ENCODE measurements around the gene SYNRG. TPM values are rescaled to one million over a fixed set of nuclear protein-coding genes. Genes with fewer than 3 reads are reported as not detected.

Gene SYNRG
- total and polyA plus RNA-seq, 12 donors: 2.9 to 57.6 (median 40.4) TPM

GRCh38 chr17:37478187-37478586 is 131.0 kb downstream of the SYNRG start:
- H3K4me3 ChIP-seq: no peak overlapping the region
- peak; percentile 42 to 74 (median 58) for ATAC-seq
- peak; percentile 36 to 42 for DNase-seq
- no peaks in the 10 kb centered on the region for H3K27me3 ChIP-seq
- intact Hi-C loops (cut with DNase I): no loop called here
- H3K27ac ChIP-seq: peak overlapping the region in 4 of 10 donors; percentile 32 to 81 (median 42)
- H3K4me1 ChIP-seq: peaks cover 4 to 36% (median 21%) of the 10 kb centered on the region in 9 donors
- WGBS, 2 donors: 35 to 51% methylated on average over 2 of the region's 2 CpGs
- H3K9me3 ChIP-seq: no peaks in the 10 kb centered on the region
- TF ChIP-seq CTCF (IDR thresholded peaks at IDR 0.05): no peak
- H3K36me3 ChIP-seq: peaks cover 0 to 74% (median 25%) of the 10 kb centered on the region in 9 donors

- ATAC-seq: peak; percentile 60 to 89 (median 74)
Observed at GRCh38 chr17:37476431-37477120, 132.6 kb downstream of the SYNRG start.

GRCh38 chr17:37475731-37476420 is 133.3 kb downstream of the SYNRG start:
- H3K36me3 ChIP-seq: peaks cover 0 to 97% (median 34%) of the 10 kb centered on the region in 9 donors

More at GRCh38 chr17:37476431-37477120, 132.6 kb downstream of the SYNRG start:
- no peak for TF ChIP-seq CTCF (IDR thresholded peaks at IDR 0.05)
- Histone ChIP-seq H3K9me3 (no peaks in the 10 kb centered on the region), H3K4me3 (no peak overlapping the region), H3K4me1 (peaks cover 0 to 31% (median 18%) of the 10 kb centered on the region in 9 donors), H3K27me3 (no peaks in the 10 kb centered on the region), H3K36me3 (peaks cover 0 to 90% (median 34%) of the 10 kb centered on the region in 9 donors), H3K27ac (peak overlapping the region in 9 of 10 donors; percentile 1 to 81 (median 53))
- DNase-seq: peak; percentile 29 to 30
- intact Hi-C loops (cut with DNase I): no loop called here
- WGBS, 2 donors: 51 to 56% methylated on average over 4 of the region's 4 CpGs

More at GRCh38 chr17:37475731-37476420, 133.3 kb downstream of the SYNRG start:
- peaks cover 0 to 31% (median 18%) of the 10 kb centered on the region in 9 donors for H3K4me1 ChIP-seq
- intact Hi-C loops (cut with DNase I): no loop called here
- 90 to 96% methylated on average over 1 of the region's 1 CpG for WGBS, 2 donors
- no peak for DNase-seq
- ATAC-seq: no peak
- no peak overlapping the region for H3K4me3 ChIP-seq
- no peaks in the 10 kb centered on the region for H3K9me3 ChIP-seq
- no peak for TF ChIP-seq CTCF (IDR thresholded peaks at IDR 0.05)
- peak overlapping the region in 9 of 10 donors; percentile 1 to 81 (median 53) for H3K27ac ChIP-seq
- H3K27me3 ChIP-seq: no peaks in the 10 kb centered on the region
